GM13977 (cell line): ENCODE measurements around the gene SLC19A1.
A peak's percentile ranks its signal among the peaks of the same experiment; 100 is the strongest.

Source experiments
- DNase-seq: peaks from one replicate; pipeline ENCODE4 v3.0.0; 2012; ENCODE audit warnings: low spot score
- in situ Hi-C: fragments of 300-500 bp; cut with MboI; formaldehyde crosslinking; loops from one replicate; pipeline ENCODE4 v1.12.0; 2022; ENCODE audit warnings: low sequenced_read_pairs, low pct_unique_long_range_greater_than_20kb, mixed read lengths, inconsistent platforms; ENCODE audit not compliant: unreplicated experiment
- TF ChIP-seq, protein P1 (sequence below): IDR thresholded peaks from 2 replicates; pipeline ENCODE4 v1.5.1; 2012; ENCODE audit warnings: mild to moderate bottlenecking, control low read depth; ENCODE audit not compliant: insufficient read depth; ENCODE audit errors: extremely low read depth, missing control alignments

SLC19A1 gene

DNA sequence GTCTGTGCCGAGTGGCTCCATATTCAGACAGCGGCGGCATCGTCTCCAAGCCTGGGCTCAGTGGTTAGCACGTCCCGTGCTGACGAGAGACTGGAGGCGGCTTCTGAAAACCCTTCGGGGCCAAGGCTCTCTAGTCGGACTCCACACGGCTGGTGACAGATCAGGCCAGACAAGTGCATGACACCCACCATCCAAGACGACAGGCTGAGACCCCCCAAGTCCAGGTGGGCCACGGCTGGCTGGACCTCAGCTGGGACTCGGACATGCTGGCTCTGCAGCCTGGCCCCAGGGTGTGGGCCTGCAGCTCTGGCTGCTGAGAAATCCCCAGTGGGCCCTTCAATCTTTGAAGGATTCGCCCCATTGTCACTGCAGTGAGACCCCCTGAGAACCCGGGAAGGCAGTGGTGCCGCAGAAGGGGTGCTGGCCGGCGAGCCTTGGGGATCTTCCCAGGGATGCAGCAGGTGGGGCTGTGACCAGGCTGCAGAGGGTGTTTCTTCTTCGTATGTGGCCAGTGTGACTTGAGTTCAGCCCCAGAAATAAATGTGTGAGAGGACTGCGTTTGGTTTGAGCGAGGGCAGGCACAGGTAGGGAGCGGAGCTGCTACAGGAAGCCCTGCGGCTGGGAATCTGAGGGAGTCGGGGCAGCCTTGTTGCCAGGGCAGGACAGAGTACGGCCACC, 15.9 kb upstream of the SLC19A1 start:
- TF ChIP-seq, protein P1, sequence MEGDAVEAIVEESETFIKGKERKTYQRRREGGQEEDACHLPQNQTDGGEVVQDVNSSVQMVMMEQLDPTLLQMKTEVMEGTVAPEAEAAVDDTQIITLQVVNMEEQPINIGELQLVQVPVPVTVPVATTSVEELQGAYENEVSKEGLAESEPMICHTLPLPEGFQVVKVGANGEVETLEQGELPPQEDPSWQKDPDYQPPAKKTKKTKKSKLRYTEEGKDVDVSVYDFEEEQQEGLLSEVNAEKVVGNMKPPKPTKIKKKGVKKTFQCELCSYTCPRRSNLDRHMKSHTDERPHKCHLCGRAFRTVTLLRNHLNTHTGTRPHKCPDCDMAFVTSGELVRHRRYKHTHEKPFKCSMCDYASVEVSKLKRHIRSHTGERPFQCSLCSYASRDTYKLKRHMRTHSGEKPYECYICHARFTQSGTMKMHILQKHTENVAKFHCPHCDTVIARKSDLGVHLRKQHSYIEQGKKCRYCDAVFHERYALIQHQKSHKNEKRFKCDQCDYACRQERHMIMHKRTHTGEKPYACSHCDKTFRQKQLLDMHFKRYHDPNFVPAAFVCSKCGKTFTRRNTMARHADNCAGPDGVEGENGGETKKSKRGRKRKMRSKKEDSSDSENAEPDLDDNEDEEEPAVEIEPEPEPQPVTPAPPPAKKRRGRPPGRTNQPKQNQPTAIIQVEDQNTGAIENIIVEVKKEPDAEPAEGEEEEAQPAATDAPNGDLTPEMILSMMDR = no peak
- DNase-seq = no peak
- in situ Hi-C loops = loop anchor here (25.0 kb wide), 1 partner anchor 279 kb away; no protein-coding TSS in a partner anchor

DNA sequence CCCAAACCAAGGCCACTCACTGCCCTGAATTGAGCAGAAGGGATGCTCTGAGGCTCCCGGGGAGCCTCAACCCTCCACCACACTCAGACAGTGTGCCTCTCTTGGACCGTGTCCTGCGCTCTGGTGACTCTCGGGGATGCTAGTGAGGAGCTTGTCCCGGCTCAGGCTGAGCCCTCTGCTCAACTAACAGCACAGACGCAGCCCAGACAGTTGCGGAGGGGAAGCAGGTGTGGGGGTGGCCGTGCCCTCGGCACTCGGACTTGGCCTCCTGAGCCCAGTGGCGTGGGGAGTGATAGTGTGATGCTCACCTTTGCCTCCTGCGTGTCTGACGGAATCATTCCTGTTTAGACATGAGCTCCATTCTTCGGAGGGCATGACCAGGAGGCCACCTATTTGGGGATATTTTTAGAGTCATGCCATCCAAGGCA, 15.4 kb upstream of the SLC19A1 start:
- no peak for DNase-seq
- in situ Hi-C loops = loop anchor here (25.0 kb wide), 1 partner anchor 280 kb away; no protein-coding TSS in a partner anchor
- TF ChIP-seq, protein P1 = no peak

DNA sequence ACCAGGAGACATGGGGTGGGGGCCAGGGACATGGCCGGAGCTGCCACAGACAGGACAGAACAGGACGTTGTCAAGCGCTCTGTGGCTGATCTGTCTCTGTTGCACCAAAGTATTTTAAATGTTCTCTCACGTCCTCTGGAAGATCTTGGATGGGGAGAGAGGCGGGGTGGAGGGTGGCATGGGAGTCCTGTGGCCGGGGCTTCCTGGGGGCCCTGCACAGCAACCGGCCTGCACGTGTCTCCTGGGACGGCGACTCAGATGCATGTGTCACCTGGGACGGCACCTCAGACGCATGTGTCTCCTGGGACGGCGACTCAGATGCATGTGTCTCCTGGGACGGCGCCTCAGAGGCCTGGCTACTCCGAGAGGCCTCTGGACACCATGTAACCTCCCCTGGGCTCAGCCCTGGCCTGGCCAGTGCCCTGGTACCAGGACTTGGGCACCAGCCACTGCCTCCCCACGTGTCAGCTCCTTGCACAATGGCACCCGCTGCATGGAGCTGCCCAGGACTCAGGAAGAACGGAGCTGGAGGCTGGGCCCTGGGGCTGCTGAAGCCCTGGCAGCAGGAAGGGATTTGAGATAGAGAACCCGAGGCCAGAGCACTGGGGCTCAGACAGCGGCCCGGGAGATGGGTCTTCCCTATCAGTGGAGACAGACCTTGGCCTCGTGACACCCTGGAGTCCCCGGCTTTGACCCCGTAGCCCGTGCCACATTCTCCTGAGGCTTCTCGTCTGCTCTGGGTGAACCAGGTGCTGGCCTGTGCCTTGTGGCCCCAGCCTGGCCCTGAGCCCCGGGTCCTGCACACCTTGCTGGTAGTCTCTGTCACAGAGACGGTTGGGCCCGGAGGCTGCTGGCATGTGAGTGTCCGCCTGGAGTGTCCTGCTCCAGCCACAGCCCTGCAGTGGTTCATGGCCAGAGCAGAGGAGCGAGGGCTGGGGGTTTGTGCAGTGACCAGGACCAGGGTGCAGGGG, 14.7 kb upstream of the SLC19A1 start:
- in situ Hi-C loops = loop anchor here (25.0 kb wide), 1 partner anchor 280 kb away; no protein-coding TSS in a partner anchor
- TF ChIP-seq, protein P1 = no peak
- DNase-seq = no peak

DNA sequence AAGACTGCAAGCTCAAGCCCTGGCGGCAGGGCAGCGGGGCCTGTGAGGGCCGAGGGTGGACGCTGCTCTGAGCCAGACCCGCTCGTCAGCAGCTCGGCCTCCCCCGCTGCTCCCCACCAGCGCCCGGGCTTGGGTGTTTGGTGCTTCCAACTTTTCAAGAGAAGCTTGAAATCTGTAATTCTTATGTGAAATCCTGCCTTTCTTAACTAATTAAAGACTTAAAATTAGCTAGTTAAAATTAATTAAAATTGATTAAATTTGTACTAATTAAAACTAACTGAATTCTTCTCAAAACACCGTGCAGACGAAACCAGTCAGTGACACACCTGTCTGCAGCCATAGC, 14.0 kb upstream of the SLC19A1 start:
- DNase-seq = no peak
- in situ Hi-C loops = loop anchor here (25.0 kb wide), 1 partner anchor 281 kb away; no protein-coding TSS in a partner anchor
- TF ChIP-seq, protein P1 = no peak

DNA sequence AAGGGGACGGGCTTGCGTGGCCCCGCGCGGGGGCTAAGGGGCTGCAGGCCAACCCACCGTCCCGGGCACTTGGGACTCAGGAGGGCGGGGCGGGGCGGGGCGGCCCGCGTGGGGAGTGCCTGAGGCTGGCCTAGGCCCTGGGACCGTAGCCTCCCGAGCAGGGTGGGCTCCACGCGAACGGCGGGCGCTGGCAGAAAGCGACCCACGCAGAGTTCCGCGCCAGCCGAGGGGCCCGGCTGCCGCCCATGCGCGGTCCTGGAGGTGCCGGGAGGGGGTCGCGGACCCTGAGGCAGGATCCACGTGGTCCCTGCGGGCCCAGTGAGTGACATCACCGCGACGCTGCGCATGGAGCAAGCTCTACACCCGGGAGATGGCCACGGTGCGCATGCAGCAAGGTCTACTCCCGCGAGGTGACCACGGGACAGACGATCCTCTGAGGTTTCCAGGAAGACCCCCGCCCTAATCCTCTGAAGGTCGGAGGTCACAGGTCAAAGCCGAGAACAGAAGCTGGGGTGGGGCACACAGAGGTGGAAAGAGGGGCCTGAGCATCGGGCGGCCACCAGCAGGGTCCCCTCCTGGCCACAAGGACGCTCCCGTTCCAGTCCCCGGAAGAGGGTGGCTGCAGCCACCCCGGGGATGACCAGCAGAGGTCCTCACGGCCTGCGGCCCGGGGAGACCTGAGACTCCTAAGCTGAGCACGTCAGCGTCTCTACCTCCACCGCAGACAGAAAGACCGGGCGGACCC, 13.5 kb upstream of the SLC19A1 start:
- DNase-seq = peak; percentile 95
- TF ChIP-seq, protein P1 = peak; percentile 91
- in situ Hi-C loops = loop anchor here (25.0 kb wide), 1 partner anchor 282 kb away; no protein-coding TSS in a partner anchor

DNA sequence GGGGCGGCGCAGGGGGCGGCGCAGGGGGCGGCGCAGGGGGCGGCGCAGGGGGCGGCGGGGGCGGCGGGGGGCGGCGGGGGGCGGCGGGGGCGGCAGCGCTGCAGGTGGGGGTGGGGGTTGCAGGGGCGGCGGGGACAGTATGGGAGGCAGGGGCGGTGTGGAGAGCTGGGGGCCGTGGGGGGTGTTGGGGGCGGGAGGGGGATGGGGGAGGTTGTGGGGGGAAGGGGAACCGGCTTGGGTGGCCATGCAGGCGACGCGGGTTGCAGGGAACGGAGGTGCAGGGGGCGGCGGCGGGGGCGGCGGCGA, 13.0 kb upstream of the SLC19A1 start:
- TF ChIP-seq, protein P1 = no peak
- in situ Hi-C loops = loop anchor here (25.0 kb wide), 1 partner anchor 282 kb away; no protein-coding TSS in a partner anchor
- DNase-seq = peak; percentile 75
